ENCODE results near the gene MLLT3. TPM values are rescaled to one million over a fixed set of nuclear protein-coding genes. Genes with fewer than 3 reads are reported as not detected.

MLLT3 gene
- total and polyA plus RNA-seq, 2 of the 13 experiments (the other 11 are each of a cell fraction or from before 2014, with no cell fraction given) = 12.3 to 12.6 TPM

GRCh38 chr9:20351715-20352114, 270.6 kb downstream of the MLLT3 start:
- Histone ChIP-seq H3K27ac (ENCODE audit: extremely low read length, insufficient read depth, low read length) (no peak overlapping the region), H2AFZ (ENCODE audit: low read length) (no peak overlapping the region), H3K79me2 (ENCODE audit: insufficient read depth, low read length) (no peaks in the 10 kb centered on the region), H3K9ac (ENCODE audit: insufficient read depth, low read depth, low read length) (no peak overlapping the region), H3K4me1 (ENCODE audit: insufficient read depth, low read length) (peaks cover 8% of the 10 kb centered on the region), H3K27me3 (ENCODE audit: control insufficient read depth in 1 of 2, insufficient read depth in 2 of 2, low read length in 2 of 2) (no peaks in the 10 kb centered on the region), H3K9me3 (ENCODE audit: low read length) (no peaks in the 10 kb centered on the region), H3K4me2 (ENCODE audit: low read depth, low read length) (no peak overlapping the region), H4K20me1 (ENCODE audit: insufficient read depth, low read length) (no peaks in the 10 kb centered on the region; the same call in 1 of the 2 replicates), H3K36me3 (replicated peaks in 1 of 2; ENCODE audit: control insufficient read depth in 1 of 2, insufficient read depth in 2 of 2, low read length in 2 of 2) (no peaks in the 10 kb centered on the region), H3K4me3 (replicated peaks in 1 of 3; ENCODE audit: insufficient read depth in 1 of 3, low read depth in 2 of 3, low read length in 3 of 3) (no peak overlapping the region)
- ChIA-PET CTCF (ENCODE audit: low intra/inter-chr PET ratio, low total read pairs) (no interaction called here), POLR2A (no interaction called here)
- intact Hi-C loops (cut with micrococcal nuclease; ENCODE audit: unreplicated experiment) = loop anchor here (10.0 kb wide), 1 partner anchor 513 kb away; no protein-coding TSS in a partner anchor
- ATAC-seq (no peak), DNase-seq (ENCODE audit: low spot score) (no peak), FAIRE-seq (no peak)
- in situ Hi-C loops (cut with HindIII; ENCODE audit: extremely low pct_ligation_motif_present, low pct_unique_long_range_greater_than_20kb) = loop anchor here (25.0 kb wide), 1 partner anchor 761 kb away; no protein-coding TSS in a partner anchor
- 67% methylated on average over 5 of the region's 5 CpGs for WGBS (ENCODE audit: low lambda C conversion rate)
- TF ChIP-seq ZZZ3 (CRISPR knock-in tag; IDR thresholded peaks at IDR 0.05; ENCODE audit: borderline replicate concordance) = no peak
- TF ChIP-seq GATA4 (IDR thresholded peaks at IDR 0.05; ENCODE audit: borderline replicate concordance, low read depth) = no peak
- TF ChIP-seq ZNF225 (CRISPR knock-in tag; IDR thresholded peaks at IDR 0.05) = no peak
- no peak for TF ChIP-seq HNF1B (CRISPR knock-in tag; IDR thresholded peaks at IDR 0.05)
- TF ChIP-seq PHF8 (CRISPR knock-in tag; IDR thresholded peaks at IDR 0.05) = no peak
- TF ChIP-seq BCL3 (CRISPR knock-in tag; IDR thresholded peaks at IDR 0.05) = no peak
- no peak for TF ChIP-seq ZFP37 (CRISPR knock-in tag; IDR thresholded peaks at IDR 0.05; ENCODE audit: borderline replicate concordance)
- no peak for TF ChIP-seq GLI4 (CRISPR knock-in tag; IDR thresholded peaks at IDR 0.05; ENCODE audit: borderline replicate concordance)
- no peak for TF ChIP-seq SRSF4 (IDR thresholded peaks at IDR 0.05; ENCODE audit: low read depth, low read length, poor library complexity, severe bottlenecking)
- TF ChIP-seq ZNF841 (CRISPR knock-in tag; IDR thresholded peaks at IDR 0.05; ENCODE audit: borderline replicate concordance) = no peak
- no peak for TF ChIP-seq PRPF4 (IDR thresholded peaks at IDR 0.05; ENCODE audit: low read depth, low read length, poor library complexity, severe bottlenecking)
- TF ChIP-seq HOXA9 (CRISPR knock-in tag; IDR thresholded peaks at IDR 0.05; ENCODE audit: borderline replicate concordance) = no peak
- TF ChIP-seq TOE1 (CRISPR knock-in tag; IDR thresholded peaks at IDR 0.05) = no peak
- no peak for TF ChIP-seq SRF (IDR thresholded peaks at IDR 0.05; ENCODE audit: low read depth, low read length)
- no peak for TF ChIP-seq SMC3 (IDR thresholded peaks at IDR 0.05; ENCODE audit: low read length)
- TF ChIP-seq CERS6 (CRISPR knock-in tag; IDR thresholded peaks at IDR 0.05) = no peak
- TF ChIP-seq CHCHD3 (CRISPR knock-in tag; IDR thresholded peaks at IDR 0.05) = no peak
- no peak for TF ChIP-seq NR3C1 (CRISPR knock-in tag; IDR thresholded peaks at IDR 0.05)
- TF ChIP-seq KLF6 (CRISPR knock-in tag; IDR thresholded peaks at IDR 0.05) = no peak
- no peak for TF ChIP-seq ZNF768 (CRISPR knock-in tag; IDR thresholded peaks at IDR 0.05)
- BruUV-seq (replicated peaks) = no TSS peak

All from HepG2 (cell line).